ENCODE data around the gene ABR. TPM values are rescaled to one million over a fixed set of nuclear protein-coding genes. Genes with fewer than 3 reads are reported as not detected.

Gene ABR
- total and polyA plus RNA-seq, 2 of the 13 experiments (the other 11 are each of a cell fraction or from before 2014, with no cell fraction given): 12.4 to 40.4 TPM

DNA sequence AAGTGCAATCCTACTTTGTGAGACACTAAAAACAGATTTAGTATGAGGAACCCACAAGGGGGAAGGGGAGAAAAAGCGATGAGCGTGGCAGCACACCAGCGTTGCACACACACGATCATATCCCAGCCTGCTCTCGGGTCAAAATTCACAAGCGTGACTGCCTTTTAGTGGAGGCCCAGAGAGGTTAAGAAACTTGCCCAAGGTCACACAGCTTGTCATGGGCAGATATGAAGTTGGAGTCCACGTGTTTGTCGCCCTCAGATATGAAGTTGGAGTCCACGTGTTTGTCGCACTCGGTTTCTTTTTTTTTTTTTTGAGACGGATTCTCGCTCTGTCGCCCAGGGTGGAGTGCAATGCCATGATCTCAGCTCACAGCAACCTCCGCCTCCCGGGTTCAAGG, 124.5 kb downstream of the ABR start:
- POLR2A ChIA-PET: no interaction called here
- Histone ChIP-seq H3K4me1 (ENCODE audit: insufficient read depth, low read length) (no peaks in the 10 kb centered on the region), H3K27me3 (ENCODE audit: control insufficient read depth in 1 of 2, insufficient read depth in 2 of 2, low read length in 2 of 2) (no peaks in the 10 kb centered on the region), H3K27ac (ENCODE audit: extremely low read length, insufficient read depth, low read length) (no peak overlapping the region), H4K20me1 (ENCODE audit: insufficient read depth, low read length) (no peaks in the 10 kb centered on the region), H3K36me3 (replicated peaks in 1 of 2; ENCODE audit: control insufficient read depth in 1 of 2, insufficient read depth in 2 of 2, low read length in 2 of 2) (peaks cover 4 to 6% of the 10 kb centered on the region in 2 experiments; a peak in 2 of 5 replicates), H3K4me3 (replicated peaks in 1 of 3; ENCODE audit: insufficient read depth in 1 of 3, low read depth in 2 of 3, low read length in 3 of 3) (no peak overlapping the region), H3K4me2 (ENCODE audit: low read depth, low read length) (no peak overlapping the region), H3K79me2 (ENCODE audit: insufficient read depth, low read length) (no peaks in the 10 kb centered on the region), H3K9ac (ENCODE audit: insufficient read depth, low read depth, low read length) (no peak overlapping the region), H2AFZ (ENCODE audit: low read length) (no peak overlapping the region), H3K9me3 (ENCODE audit: low read length) (no peaks in the 10 kb centered on the region)
- DNase-seq (ENCODE audit: low spot score) (no peak), ATAC-seq (no peak), FAIRE-seq (no peak)
- TF ChIP-seq ZNF768 (CRISPR knock-in tag; IDR thresholded peaks at IDR 0.05): peak; percentile 85
- no peak for TF ChIP-seq ZNF230 (CRISPR knock-in tag; IDR thresholded peaks at IDR 0.05)
- no TSS peak for BruUV-seq (replicated peaks)
- intact Hi-C loops (cut with micrococcal nuclease; ENCODE audit: unreplicated experiment): no loop called here
- in situ Hi-C loops (cut with HindIII; ENCODE audit: extremely low pct_ligation_motif_present, low pct_unique_long_range_greater_than_20kb): no loop called here
- CTCF ChIA-PET (ENCODE audit: low intra/inter-chr PET ratio, low total read pairs): no interaction called here
- 90% methylated on average over 16 of the region's 16 CpGs for WGBS (ENCODE audit: low lambda C conversion rate)

DNA sequence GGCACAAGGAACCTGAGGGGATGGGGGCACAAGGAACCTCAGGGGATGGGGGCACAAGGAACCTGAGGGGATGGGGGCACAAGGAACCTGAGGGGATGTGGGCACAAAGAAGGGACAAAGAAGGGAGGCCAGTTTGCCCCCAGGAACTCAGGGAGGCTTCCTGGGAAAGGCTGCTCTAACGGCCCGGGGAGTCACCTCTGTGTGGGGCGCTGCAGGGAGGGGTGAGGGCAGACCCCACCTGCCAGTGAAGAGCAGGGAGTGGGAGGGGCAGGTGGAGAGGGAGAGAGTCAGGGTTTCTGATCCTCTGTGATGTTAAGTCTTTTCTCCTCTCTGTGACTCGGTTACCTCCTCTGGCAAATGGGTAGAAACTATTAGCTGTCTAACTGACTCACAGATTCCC, 125.1 kb downstream of the ABR start:
- DNase-seq (ENCODE audit: low spot score) (no peak), ATAC-seq (no peak), FAIRE-seq (no peak)
- Histone ChIP-seq H3K27ac (ENCODE audit: extremely low read length, insufficient read depth, low read length) (no peak overlapping the region), H3K4me3 (replicated peaks in 1 of 3; ENCODE audit: insufficient read depth in 1 of 3, low read depth in 2 of 3, low read length in 3 of 3) (no peak overlapping the region), H3K27me3 (ENCODE audit: control insufficient read depth in 1 of 2, insufficient read depth in 2 of 2, low read length in 2 of 2) (no peaks in the 10 kb centered on the region), H3K9ac (ENCODE audit: insufficient read depth, low read depth, low read length) (no peak overlapping the region), H2AFZ (ENCODE audit: low read length) (no peak overlapping the region), H3K4me1 (ENCODE audit: insufficient read depth, low read length) (no peaks in the 10 kb centered on the region), H3K4me2 (ENCODE audit: low read depth, low read length) (no peak overlapping the region), H3K9me3 (ENCODE audit: low read length) (no peaks in the 10 kb centered on the region), H3K79me2 (ENCODE audit: insufficient read depth, low read length) (no peaks in the 10 kb centered on the region), H4K20me1 (ENCODE audit: insufficient read depth, low read length) (no peaks in the 10 kb centered on the region), H3K36me3 (replicated peaks in 1 of 2; ENCODE audit: control insufficient read depth in 1 of 2, insufficient read depth in 2 of 2, low read length in 2 of 2) (peaks cover 4 to 6% of the 10 kb centered on the region in 2 experiments; a peak in 2 of 5 replicates)
- ChIA-PET CTCF (ENCODE audit: low intra/inter-chr PET ratio, low total read pairs) (no interaction called here), POLR2A (no interaction called here)
- in situ Hi-C loops (cut with HindIII; ENCODE audit: extremely low pct_ligation_motif_present, low pct_unique_long_range_greater_than_20kb) (no loop called here), intact Hi-C loops (cut with micrococcal nuclease; ENCODE audit: unreplicated experiment) (no loop called here)
- BruUV-seq (replicated peaks): no TSS peak
- 93% methylated on average over 4 of the region's 4 CpGs for whole genome bisulfite sequencing (ENCODE audit: low lambda C conversion rate)
- no peak for TF ChIP-seq ZSCAN29 (CRISPR knock-in tag; conservative IDR thresholded peaks at IDR 0.05)
- no peak for TF ChIP-seq PCBP1 (IDR thresholded peaks at IDR 0.05; ENCODE audit: borderline replicate concordance, low read depth, low read length)
- no peak for TF ChIP-seq ZNF562 (CRISPR knock-in tag; IDR thresholded peaks at IDR 0.05; ENCODE audit: borderline replicate concordance)
- TF ChIP-seq, protein P1, sequence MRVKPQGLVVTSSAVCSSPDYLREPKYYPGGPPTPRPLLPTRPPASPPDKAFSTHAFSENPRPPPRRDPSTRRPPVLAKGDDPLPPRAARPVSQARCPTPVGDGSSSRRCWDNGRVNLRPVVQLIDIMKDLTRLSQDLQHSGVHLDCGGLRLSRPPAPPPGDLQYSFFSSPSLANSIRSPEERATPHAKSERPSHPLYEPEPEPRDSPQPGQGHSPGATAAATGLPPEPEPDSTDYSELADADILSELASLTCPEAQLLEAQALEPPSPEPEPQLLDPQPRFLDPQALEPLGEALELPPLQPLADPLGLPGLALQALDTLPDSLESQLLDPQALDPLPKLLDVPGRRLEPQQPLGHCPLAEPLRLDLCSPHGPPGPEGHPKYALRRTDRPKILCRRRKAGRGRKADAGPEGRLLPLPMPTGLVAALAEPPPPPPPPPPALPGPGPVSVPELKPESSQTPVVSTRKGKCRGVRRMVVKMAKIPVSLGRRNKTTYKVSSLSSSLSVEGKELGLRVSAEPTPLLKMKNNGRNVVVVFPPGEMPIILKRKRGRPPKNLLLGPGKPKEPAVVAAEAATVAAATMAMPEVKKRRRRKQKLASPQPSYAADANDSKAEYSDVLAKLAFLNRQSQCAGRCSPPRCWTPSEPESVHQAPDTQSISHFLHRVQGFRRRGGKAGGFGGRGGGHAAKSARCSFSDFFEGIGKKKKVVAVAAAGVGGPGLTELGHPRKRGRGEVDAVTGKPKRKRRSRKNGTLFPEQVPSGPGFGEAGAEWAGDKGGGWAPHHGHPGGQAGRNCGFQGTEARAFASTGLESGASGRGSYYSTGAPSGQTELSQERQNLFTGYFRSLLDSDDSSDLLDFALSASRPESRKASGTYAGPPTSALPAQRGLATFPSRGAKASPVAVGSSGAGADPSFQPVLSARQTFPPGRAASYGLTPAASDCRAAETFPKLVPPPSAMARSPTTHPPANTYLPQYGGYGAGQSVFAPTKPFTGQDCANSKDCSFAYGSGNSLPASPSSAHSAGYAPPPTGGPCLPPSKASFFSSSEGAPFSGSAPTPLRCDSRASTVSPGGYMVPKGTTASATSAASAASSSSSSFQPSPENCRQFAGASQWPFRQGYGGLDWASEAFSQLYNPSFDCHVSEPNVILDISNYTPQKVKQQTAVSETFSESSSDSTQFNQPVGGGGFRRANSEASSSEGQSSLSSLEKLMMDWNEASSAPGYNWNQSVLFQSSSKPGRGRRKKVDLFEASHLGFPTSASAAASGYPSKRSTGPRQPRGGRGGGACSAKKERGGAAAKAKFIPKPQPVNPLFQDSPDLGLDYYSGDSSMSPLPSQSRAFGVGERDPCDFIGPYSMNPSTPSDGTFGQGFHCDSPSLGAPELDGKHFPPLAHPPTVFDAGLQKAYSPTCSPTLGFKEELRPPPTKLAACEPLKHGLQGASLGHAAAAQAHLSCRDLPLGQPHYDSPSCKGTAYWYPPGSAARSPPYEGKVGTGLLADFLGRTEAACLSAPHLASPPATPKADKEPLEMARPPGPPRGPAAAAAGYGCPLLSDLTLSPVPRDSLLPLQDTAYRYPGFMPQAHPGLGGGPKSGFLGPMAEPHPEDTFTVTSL (CRISPR knock-in tag; IDR thresholded peaks at IDR 0.05; ENCODE audit: borderline replicate concordance): no peak
- TF ChIP-seq WIZ (CRISPR knock-in tag; IDR thresholded peaks at IDR 0.05): no peak
- no peak for TF ChIP-seq SATB2 (CRISPR knock-in tag; IDR thresholded peaks at IDR 0.05)
- TF ChIP-seq ZNF225 (CRISPR knock-in tag; IDR thresholded peaks at IDR 0.05): no peak
- no peak for TF ChIP-seq ZNF282 (IDR thresholded peaks at IDR 0.05; ENCODE audit: partially characterized antibody)
- TF ChIP-seq FOXJ3 (CRISPR knock-in tag; IDR thresholded peaks at IDR 0.05; ENCODE audit: borderline replicate concordance): no peak
- no peak for TF ChIP-seq MBD4 (IDR thresholded peaks at IDR 0.05; ENCODE audit: borderline replicate concordance, low read length)
- TF ChIP-seq MAZ (IDR thresholded peaks at IDR 0.05; ENCODE audit: borderline replicate concordance, low read depth, low read length): no peak
- no peak for TF ChIP-seq MAZ (CRISPR knock-in tag; IDR thresholded peaks at IDR 0.05; ENCODE audit: low read depth)
- no peak for TF ChIP-seq RARG (CRISPR knock-in tag; IDR thresholded peaks at IDR 0.05; ENCODE audit: low read depth)
